NCI-H510A (cell line): Measurements from ENCODE around the gene RSPH3.
"Not testable (repeated sequence)": the region's sequence is repeated elsewhere in the genome, so short reads cannot be mapped to it uniquely, and the experiment has no call there.

ENCODE experiments used
- DNase-seq: peaks from one replicate; lab custom pipeline; 2025; lab: John Stamatoyannopoulos, UW

RSPH3 gene

GRCh38 chr6:158972241-158973233 lies 27.5 kb downstream of the RSPH3 start:
- no peak for DNase-seq

DNA sequence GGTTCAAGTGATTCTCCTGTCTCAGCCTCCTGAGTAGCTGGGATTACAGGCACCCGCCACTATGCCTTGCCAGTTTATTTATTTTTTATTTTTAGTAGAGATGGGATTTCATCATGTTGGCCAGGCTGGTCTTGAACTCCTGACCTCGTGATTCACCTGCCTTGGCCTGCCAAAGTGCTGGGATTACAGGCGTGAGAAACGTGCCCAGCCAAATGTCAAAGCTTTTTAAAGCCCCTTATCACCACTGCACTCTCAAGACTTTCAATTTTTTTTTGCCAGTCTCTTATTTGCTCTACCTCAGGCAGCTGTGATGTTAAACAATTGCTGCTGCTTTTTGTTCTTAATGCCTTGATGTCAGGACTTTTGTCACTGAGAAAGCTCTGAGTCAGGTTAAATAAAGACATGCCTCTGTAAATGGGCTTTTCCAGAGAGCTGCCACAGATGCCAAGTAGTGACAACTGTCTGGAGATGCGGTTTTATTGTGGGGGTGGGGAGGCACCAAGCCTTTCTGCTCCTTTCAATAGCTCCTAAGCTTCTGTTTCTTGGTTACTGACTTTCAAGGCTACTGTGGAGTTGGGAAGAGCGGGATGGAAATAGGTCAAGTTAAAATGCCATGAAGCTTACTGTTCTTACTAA lies 29.2 kb downstream of the RSPH3 start:
- DNase-seq: no peak

- no peak for DNase-seq
These were observed 30.9 kb downstream of the RSPH3 start for GRCh38 chr6:158969148-158969547.

DNA sequence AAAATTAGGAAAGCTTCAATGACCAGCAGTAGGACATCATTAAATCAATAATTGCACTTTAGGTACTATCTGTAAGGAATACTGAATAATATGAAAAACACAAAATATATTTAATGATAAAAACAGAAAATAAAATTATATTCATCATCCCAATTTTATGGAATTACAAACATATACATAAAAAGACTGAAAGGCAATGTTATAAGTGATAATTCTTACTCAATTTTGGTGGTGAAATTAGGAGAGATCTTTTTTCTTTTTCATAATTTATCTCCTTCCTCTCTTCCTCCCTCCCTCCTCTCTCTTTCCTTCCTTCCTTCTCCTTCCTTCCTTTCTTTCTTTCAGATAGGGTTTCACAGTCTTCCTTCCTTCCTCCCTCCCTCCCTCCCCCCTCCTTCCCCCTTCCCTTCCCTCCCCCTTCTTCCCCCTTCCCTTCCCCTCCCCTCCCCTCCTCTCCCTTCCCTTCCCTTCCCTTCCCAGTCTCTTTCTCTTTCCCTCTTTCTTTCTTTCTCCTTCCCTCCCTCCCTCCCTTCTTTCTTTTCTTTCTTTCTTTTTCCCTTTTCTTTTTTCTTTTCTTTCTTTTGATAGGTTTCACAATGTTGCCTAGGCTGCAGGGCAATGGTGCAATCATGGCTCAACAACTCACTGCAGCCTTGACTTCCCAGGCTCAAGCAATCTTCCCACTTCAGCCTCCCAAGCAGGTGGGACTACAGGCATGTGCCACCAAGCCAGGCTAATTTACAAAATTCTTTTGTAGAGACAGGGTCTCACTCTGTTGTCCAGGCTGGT lies 36.8 kb downstream of the RSPH3 start:
- no peak for DNase-seq

GRCh38 chr6:158962371-158962770 lies 37.6 kb downstream of the RSPH3 start:
- no peak for DNase-seq

DNA sequence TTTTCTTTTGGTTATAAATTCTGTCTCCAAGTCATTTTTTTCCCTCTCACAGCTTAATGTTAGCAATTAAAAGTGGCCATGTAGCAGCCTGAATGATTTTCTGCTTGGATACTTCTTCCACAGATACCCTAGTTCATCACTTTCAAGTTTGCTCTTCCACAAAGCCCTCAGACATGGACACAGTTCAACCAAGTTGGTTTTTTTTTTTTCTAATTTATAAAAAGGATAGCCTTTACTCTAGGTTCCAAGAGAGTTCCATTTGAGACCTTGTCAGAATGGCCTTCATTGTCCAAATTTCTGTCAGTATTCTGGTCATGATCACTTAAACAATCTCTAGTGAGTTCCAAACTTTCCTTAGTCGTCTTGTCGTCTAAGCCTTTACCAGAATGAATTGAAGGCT lies 40.0 kb downstream of the RSPH3 start:
- DNase-seq: no peak

DNA sequence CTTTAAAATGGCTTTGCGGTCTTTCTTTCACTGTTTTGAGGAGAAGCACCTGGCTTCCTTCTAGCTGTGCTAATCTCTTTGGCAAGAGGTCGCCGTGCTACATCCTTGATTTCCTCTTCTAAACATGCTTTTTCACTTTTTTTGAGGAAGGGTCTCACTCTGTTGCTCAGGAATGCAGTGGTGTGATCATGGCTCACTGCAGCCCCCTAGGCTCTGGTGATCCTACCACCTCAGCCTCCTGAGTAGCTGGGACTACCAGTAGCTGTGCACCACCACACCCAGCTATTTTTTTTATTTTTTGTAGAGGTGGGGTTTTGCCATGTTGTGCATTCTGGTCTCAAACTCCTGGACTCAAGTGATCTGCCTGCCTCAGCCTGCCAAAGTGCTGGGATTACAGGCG lies 40.5 kb downstream of the RSPH3 start:
- no peak for DNase-seq

DNA sequence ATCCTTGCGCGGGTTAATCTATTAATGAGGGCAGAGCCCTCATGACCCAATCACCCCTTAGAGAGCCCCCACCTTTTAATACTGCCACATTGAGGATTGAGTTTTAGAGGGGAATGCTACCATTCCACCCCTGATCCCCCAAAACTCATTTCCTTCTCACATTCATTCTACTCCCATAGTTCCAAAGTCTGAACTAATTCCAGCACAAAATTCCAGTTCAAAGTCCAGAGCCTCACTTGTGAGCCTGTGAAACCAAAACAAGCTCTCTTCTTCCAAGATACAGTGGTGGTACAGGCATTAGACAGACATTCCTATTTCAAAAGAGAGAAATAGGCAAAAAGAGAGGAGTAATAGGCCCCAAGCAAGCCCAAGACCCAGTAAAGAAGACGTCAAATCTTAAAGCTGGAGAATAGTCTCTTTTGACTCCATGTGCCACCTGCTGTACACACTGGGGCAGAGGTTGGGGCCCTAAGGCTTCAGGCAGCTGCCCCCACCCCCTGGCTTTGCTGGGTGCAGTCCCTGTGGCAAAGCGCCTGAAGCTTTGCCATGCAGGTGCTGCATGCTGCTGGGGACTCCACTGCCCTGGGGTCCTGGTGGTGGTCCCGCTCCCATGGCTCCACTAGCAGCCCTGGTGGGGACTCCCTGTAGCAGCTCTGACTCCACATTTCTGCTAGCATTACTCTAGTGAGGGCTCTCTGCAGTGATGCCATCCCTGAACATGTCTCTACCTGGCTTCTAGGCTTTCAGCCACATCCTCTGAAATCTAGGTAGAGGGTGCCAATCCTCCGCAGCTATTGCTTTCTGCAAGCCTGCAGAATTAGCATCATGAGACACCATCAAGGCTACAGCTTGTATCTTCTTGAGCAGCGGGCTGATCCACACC lies 41.3 kb downstream of the RSPH3 start:
- DNase-seq: no peak

DNA sequence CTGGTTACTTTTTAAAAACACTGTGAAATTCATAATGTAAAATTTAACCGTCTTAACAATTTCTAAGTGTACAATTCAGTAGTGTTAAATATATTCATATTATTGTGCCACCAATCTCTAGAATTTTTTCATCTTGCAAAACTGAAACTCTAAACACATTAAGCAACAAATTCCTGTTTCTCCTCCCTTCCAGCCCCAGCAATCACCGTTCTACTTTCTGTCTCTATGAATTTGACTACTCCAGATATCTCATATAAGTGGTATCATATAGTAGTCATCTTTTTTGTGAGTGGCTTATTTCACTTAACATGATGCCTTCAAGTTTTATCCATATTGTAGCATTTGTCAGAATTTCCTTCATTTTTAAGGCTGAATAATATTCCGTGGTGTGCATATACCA lies 44.7 kb downstream of the RSPH3 start:
- DNase-seq: no peak

- no peak for DNase-seq
These were observed 45.2 kb downstream of the RSPH3 start for GRCh38 chr6:158954753-158955152.

DNA sequence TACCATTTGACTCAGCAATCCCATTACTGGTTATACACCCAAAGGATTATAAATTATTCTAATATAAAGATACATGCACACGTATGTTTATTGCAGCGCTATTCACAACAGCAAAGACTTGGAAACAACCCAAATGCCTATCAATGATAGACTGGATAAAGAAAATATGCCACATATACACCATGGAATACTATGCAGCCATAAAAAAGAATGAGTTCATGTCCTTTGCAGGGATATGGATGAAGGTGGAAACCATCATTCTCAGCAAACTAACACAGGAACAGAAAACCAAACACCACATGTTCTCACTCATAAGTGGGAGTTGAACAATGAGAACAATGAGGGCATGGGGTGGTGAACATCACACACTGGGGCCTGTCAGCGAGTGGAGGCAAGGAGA lies 48.0 kb downstream of the RSPH3 start:
- DNase-seq: not testable (repeated sequence)

- not testable (repeated sequence) for DNase-seq
These were observed 48.4 kb downstream of the RSPH3 start for GRCh38 chr6:158951565-158951964.

GRCh38 chr6:158947284-158947683 lies 52.7 kb downstream of the RSPH3 start:
- DNase-seq: no peak

DNA sequence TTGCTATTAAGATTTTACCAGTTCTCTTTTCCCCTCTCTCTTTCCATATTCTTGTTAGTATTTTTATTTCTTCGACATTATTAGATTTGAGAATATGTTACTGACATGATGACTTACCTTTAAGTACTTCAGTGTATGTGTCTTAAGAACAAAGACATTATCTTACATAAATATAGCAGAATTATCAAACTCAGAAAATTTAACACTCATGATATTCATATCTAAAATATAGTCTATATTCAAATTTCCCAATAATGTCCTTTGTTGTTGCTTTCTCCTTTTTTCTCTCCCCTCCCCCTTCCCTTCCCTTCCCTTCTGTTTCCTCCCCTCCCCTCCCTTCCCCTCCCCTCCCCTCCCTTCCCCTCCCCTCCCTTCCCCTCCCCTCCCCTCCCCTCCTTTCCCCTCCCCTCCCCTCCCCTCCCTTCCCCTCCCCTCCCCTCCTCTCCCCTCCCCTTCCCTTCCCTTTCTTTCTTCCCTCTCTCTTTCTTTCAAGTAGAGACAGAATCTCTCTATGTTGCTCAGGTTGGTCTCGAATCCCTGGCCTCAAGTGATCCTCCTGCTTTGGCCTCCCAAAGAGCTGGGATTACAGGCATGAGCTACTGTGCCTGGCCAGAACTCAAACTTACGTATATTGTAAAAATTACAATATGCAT lies 56.5 kb downstream of the RSPH3 start:
- DNase-seq: no peak

GRCh38 chr6:158942349-158942748 lies 57.7 kb downstream of the RSPH3 start:
- DNase-seq: no peak

GRCh38 chr6:158941246-158941645 lies 58.8 kb downstream of the RSPH3 start:
- no peak for DNase-seq

DNA sequence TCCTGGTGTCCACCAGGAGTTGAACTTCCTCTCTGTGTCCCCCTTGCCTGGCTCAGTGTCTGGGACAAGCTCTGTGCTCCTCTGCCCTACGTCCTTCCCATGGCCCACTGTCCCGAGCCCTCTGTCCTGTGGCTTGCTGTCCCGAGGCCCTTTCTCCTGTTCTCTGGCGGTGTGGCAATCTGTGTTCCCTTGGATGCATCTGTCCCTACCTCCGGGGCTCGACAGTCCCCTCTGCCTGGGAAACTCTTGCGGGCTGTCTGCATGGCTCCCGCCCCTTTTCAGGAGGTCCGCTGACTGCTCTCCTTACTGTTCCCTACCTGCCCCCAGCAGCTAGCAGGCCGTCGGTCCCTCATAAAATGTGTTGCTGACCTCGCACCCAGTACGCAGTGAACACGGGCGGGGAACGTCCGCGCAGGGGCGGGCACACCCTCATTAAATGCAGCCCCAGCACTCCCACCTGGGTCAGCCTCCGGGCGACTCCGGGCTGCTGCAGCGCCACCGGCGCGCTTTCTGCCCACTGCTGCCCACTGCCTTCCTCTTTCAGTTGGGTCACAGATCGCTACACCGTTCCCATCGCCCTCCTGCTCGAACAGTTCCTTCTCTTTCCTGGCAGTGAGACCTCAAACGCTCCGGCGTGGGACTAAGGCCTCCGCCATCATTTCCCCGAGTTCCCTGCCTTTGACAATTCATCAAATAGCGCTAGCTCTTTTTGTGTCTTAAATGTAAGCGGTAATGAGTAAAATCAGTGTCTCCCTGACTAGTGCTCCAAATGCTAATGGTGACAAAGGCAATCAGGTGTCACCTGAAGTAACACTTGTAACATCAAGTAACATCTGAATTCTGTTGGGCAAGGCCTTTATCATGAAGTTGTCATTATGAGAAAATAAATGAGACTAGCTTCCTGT lies 60.5 kb downstream of the RSPH3 start:
- DNase-seq: no peak

- DNase-seq: peak; percentile 28
These were observed 61.2 kb downstream of the RSPH3 start for GRCh38 chr6:158938811-158939254.

DNA sequence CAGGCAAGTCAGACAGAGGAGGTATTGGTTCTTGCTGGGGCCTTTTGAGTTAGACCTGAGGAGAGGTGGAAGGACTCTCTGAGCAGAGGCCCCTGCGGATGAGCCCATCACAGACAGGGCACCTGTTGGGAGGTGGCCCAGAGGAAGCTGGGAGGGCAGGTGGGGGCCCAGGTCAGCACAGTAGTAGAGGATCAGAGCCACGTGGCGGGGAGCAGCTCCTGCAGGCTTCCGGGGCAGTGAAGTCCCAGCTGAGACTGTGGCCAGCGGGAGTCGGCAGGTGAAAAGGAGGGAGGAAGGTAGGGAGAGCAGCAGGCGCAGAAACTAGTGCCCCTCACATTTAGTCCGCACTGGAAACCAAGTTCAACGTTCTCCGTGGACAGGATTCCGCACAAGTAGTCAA lies 61.8 kb downstream of the RSPH3 start:
- DNase-seq: no peak

- DNase-seq: no peak
These were observed 65.8 kb downstream of the RSPH3 start for GRCh38 chr6:158934157-158934556.
